GM19351 (cell line): ENCODE measurements around the gene COQ6.
"Not testable (repeated sequence)": the region's sequence is repeated elsewhere in the genome, so short reads cannot be mapped to it uniquely, and the experiment has no call there.

ENCODE experiments used
- ATAC-seq: cut with Tn5 transposase; IDR thresholded peaks from one replicate; pipeline ENCODE4 v1.9.1; 2021; ENCODE audit warnings: mild to moderate bottlenecking, moderate library complexity; ENCODE audit not compliant: unreplicated experiment

COQ6 gene

DNA sequence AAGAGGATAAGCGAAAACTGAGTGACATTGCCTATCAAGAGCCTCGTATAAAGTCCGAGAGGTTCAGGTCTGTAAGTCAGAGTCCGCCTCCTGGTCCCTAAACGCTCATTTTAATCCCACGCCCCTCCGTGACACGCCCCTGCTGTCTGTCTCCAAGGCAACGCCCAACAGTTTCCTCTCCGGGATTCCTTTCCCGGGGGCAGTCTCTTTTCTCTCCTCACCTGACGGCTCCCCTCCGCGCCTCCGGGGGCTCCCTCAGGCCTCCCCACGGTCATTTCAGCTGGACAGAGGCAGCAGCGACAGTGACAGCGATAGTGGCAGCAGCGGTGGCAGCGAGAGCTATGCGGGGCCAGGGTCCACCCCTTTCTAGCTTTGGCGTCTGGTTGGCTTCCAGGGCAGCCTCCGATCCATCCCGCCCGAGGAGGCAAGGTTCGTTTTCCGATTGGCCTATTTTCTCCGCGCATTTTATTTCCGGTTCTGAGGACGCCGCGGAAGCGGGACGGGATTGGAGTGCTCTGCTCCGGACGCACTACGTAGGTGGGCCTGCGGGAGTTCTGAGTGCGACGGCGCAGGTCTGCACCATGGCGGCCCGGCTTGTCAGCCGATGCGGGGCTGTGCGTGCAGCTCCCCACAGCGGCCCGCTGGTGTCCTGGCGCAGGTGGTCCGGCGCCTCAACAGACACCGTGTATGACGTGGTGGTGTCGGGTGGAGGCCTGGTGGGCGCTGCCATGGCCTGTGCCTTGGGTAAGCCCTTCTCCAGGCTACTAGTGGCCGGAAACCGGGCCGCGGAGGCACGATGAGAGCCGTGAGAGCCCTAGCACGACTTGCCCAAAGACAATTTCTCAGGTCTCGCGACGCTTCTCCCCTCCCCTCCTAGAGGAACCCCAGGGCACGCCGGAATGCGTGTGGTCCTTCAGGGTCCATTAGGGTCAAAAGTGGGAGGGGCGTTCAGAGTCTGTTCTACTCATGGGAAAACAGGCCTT lies at the start of gene COQ6, which contains the start of gene FAM161B:
Gene COQ6, plus strand, starts transcription at position 551 of the 983 bp plus-strand sequence. Its CDS starts 31 bp downstream, at position 582.
Gene FAM161B, minus strand, starts transcription at position 343 of the 983 bp plus-strand sequence. Its CDS starts 68 bp downstream, at position 275.
- ATAC-seq = peak; percentile 82

- no peak for ATAC-seq
Observed at GRCh38 chr14:73903028-73903427, 47.1 kb upstream of the COQ6 start.

GRCh38 chr14:73909681-73910080 lies 40.4 kb upstream of the COQ6 start:
- no peak for ATAC-seq

DNA sequence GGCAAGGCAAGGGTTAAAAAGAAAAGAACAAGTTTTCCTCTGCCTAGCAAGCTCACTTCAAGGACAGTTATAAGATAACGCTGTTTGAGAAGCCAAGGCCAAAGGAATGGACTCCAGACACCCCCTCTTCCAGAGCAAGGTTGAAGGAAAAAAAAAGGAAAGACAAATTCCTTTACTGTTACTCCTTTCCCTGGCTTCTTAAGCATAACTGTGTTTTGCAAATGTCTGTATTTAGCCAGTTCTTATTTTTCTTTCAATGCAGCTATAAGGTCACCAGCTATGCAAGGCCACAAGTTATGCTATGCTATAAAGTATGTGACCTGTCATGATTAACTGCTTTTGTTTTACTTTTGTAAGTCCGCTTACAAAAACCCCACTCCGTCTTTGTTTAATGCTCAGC lies 36.8 kb upstream of the COQ6 start:
- no peak for ATAC-seq

DNA sequence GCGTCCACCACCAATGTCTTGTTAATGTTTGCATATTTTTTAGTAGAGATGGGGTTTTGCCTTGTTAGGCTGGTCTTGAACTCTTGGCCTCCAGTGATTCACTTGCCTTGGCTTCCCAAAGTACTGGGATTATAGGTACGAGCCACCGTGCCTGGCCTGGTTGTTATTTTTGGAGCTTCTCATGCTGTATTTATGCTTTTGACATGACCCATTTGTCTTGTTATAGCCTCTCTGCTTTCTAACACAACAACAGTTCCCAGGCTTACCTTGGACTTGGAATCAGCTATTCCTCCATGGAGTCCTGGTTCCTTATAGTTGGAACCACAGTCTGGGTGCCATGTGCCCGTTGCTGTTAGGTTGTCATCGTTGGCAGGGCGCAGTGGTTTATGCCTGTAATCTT lies 33.8 kb upstream of the COQ6 start:
- ATAC-seq = no peak

DNA sequence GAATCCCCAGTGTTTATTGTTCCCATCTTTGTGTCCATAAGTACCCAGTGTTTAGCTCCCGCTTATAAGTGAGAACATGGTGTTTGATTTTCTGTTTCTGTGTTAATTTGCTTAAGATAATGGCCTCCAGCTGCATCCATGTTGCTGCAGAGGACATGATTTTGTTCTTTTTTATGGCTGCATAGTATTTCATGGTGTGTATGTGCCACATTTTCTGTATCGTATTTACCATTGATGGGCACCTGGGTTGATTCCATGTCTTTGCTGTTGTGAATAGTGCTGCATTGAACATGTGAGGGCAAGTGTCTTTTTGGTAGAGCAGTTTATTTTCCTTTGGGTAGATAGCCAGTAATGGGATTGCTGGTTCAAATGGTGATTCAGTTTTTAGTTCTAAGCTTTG lies 30.6 kb upstream of the COQ6 start:
- not testable (repeated sequence) for ATAC-seq

DNA sequence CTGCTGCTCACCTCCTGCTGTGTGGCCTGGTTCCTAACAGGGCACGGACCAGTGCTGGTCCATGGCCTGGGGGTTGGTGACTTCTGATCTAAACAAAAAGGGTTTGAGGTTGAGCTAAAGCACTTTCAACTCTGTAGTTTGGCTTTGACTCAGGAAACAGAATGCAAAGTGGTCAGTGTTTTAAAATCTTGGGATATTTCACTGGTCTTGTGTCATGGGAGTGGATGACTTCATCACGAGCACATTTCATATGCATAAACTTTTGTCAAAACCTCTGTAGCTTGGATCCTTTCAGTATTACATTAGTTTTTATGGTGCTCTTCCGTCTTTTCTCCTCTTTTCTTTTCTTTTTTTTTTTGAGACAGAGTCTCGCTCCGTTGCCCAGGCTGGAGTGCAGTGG lies 25.8 kb upstream of the COQ6 start:
- ATAC-seq = no peak

DNA sequence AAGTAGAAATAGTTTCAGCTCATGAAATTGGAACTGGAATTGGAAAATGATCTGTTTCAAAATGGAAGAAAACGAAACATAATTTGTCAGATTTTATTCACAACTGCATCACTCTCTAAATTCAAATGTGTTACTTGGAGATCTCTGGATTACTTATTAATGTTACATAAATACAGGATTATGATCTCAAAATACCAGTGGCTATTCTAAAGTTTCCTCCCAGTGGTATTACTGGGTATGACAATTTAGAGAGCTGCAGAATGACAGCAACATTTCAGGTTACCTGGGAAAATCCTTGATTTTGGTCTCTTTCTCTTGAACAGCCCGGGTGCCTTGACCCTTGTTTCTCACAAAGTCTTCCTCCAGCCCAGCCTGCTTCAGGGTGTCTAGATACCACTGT lies 14.4 kb upstream of the COQ6 start:
- ATAC-seq = no peak

- no peak for ATAC-seq
Observed at GRCh38 chr14:73936548-73936947, 13.6 kb upstream of the COQ6 start.

DNA sequence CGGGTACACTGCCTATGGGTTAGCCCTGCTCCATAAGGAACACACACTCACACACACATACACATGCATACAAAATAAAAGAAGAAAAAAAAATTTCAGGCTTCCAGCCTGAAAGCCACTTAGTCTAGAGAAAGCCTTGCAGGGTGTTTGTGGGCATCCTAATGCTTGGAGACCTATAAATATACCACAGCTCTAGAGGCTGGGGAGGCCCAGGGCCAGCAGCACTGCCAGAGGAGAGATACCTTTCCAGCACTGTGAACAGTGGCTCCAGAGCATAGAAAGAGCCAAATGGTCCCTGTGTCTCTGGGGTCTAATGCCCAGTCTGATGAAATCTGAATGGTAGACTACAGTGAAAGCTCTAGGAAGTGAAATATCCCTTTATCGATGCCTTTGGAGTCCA lies 13.1 kb upstream of the COQ6 start:
- no peak for ATAC-seq

- no peak for ATAC-seq
Observed at GRCh38 chr14:73942180-73942579, 7.9 kb upstream of the COQ6 start.

GRCh38 chr14:73943083-73943482 lies 7.0 kb upstream of the COQ6 start:
- ATAC-seq = no peak

- ATAC-seq = no peak
Observed at GRCh38 chr14:73944432-73945158, 5.5 kb upstream of the COQ6 start.

DNA sequence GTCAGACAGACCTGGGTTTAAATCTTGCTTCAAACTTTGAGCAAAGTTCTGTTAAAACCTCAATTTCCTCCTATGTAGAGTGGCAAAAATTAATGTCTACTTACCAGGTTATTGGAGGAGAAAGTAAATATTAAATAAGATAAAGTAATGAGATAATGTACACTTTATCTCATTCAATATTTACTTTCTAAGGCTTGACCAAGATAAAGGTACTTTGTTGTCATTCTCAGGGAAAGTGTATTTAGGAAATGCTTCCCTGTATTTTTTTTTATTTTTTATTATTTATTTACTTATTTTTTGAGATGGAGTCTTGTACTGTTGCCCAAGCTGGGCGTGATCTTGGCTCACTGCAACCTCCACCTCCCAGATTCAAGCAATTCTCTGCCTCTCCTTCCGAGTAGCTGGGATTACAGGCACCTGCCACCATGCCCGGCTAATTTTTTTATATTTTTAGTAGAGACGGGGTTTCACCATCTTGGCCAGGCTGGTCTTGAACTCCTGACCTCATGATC lies 4.9 kb upstream of the COQ6 start:
- ATAC-seq = no peak

DNA sequence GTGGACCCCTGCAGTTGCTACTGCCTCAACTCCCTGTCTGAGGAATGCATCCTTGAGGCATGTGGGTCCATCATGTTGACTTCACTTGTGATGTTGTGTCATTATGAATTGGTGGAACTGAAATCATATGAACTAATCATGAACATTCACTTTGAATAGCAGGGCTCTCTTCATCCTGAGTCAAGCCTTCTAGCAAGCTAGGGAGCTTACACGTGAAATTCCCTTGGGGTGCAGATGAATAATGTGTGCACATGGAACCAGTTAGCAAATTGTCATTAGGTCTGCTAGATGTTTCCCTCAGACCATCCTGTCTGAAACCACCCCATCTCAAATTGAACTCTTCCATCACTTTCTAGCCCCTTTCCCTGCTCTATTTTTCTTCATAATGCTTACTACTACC lies 3.6 kb downstream of the COQ6 start:
- ATAC-seq = no peak

DNA sequence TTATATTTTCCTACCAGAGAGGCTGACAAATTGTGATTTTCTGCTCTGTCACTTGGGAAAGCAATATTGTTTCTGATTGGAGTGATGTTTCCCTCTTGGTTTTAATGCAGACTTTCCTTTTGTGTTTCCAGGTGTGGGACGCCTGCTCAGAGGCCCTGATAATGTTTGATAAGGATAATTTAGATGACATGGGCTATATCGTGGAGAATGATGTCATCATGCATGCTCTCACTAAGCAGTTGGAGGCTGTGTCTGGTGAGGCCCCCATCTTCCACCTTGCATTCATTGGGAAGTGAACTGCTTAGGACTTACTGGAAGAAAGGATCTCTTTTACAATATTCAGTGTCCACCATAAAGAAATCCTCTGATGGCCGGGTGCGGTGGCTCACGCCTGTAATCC lies 5.6 kb downstream of the COQ6 start:
- ATAC-seq = no peak

DNA sequence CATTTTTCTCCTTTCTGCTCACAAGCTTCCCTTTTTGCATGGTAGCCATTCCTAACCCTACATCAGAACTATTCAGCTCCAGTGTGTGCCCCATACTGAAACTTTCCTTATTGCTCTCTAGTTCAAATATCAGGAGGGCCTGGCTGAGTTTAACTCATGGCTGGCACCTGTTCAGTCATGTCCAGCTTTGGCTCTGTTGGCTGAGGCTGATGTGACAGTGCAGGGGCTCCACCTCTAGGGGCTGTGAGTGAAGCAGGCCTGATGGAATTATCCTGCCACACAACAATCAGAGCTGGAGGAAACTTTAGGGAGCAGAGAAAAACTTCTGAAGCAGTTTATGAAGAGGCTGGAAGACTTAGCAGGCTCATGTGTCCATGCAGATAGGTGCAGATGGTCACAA lies 8.5 kb downstream of the COQ6 start:
- ATAC-seq = no peak

GRCh38 chr14:73961192-73961591 lies 11.1 kb downstream of the COQ6 start:
- no peak for ATAC-seq

- ATAC-seq = no peak
Observed at GRCh38 chr14:73965216-73965615, 15.1 kb downstream of the COQ6 start.

GRCh38 chr14:73968885-73969284 lies 18.8 kb downstream of the COQ6 start:
- no peak for ATAC-seq

- no peak for ATAC-seq
Observed at GRCh38 chr14:73973497-73973896, 23.4 kb downstream of the COQ6 start.

GRCh38 chr14:73976125-73976524 lies 26.0 kb downstream of the COQ6 start:
- no peak for ATAC-seq
